ENCODE results near the gene BRME1. TPM values are rescaled to one million over a fixed set of nuclear protein-coding genes. Genes with fewer than 3 reads are reported as not detected.

Gene BRME1
- total and polyA plus RNA-seq, 2 of the 13 experiments (the other 11 are each of a cell fraction or from before 2014, with no cell fraction given), result 0.74 to 1.5 TPM

- TF ChIP-seq, protein P1, sequence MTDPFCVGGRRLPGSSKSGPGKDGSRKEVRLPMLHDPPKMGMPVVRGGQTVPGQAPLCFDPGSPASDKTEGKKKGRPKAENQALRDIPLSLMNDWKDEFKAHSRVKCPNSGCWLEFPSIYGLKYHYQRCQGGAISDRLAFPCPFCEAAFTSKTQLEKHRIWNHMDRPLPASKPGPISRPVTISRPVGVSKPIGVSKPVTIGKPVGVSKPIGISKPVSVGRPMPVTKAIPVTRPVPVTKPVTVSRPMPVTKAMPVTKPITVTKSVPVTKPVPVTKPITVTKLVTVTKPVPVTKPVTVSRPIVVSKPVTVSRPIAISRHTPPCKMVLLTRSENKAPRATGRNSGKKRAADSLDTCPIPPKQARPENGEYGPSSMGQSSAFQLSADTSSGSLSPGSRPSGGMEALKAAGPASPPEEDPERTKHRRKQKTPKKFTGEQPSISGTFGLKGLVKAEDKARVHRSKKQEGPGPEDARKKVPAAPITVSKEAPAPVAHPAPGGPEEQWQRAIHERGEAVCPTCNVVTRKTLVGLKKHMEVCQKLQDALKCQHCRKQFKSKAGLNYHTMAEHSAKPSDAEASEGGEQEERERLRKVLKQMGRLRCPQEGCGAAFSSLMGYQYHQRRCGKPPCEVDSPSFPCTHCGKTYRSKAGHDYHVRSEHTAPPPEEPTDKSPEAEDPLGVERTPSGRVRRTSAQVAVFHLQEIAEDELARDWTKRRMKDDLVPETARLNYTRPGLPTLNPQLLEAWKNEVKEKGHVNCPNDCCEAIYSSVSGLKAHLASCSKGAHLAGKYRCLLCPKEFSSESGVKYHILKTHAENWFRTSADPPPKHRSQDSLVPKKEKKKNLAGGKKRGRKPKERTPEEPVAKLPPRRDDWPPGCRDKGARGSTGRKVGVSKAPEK (CRISPR knock-in tag; IDR thresholded peaks at IDR 0.05; ENCODE audit: borderline replicate concordance), result no peak
- TF ChIP-seq DR1 (CRISPR knock-in tag; IDR thresholded peaks at IDR 0.05) (no peak), ZNF776 (CRISPR knock-in tag; IDR thresholded peaks at IDR 0.05) (no peak), ZNF317 (CRISPR knock-in tag; IDR thresholded peaks at IDR 0.05) (no peak), ZBTB40 (IDR thresholded peaks at IDR 0.05) (no peak), ZBTB40 (CRISPR knock-in tag; IDR thresholded peaks at IDR 0.05) (no peak), TAF1 (CRISPR knock-in tag; IDR thresholded peaks at IDR 0.05) (no peak), ZFP37 (CRISPR knock-in tag; IDR thresholded peaks at IDR 0.05; ENCODE audit: borderline replicate concordance) (no peak)
- TF ChIP-seq, protein P2, sequence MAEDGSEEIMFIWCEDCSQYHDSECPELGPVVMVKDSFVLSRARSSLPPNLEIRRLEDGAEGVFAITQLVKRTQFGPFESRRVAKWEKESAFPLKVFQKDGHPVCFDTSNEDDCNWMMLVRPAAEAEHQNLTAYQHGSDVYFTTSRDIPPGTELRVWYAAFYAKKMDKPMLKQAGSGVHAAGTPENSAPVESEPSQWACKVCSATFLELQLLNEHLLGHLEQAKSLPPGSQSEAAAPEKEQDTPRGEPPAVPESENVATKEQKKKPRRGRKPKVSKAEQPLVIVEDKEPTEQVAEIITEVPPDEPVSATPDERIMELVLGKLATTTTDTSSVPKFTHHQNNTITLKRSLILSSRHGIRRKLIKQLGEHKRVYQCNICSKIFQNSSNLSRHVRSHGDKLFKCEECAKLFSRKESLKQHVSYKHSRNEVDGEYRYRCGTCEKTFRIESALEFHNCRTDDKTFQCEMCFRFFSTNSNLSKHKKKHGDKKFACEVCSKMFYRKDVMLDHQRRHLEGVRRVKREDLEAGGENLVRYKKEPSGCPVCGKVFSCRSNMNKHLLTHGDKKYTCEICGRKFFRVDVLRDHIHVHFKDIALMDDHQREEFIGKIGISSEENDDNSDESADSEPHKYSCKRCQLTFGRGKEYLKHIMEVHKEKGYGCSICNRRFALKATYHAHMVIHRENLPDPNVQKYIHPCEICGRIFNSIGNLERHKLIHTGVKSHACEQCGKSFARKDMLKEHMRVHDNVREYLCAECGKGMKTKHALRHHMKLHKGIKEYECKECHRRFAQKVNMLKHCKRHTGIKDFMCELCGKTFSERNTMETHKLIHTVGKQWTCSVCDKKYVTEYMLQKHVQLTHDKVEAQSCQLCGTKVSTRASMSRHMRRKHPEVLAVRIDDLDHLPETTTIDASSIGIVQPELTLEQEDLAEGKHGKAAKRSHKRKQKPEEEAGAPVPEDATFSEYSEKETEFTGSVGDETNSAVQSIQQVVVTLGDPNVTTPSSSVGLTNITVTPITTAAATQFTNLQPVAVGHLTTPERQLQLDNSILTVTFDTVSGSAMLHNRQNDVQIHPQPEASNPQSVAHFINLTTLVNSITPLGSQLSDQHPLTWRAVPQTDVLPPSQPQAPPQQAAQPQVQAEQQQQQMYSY (CRISPR knock-in tag; IDR thresholded peaks at IDR 0.05), result no peak
- TF ChIP-seq, protein P3, sequence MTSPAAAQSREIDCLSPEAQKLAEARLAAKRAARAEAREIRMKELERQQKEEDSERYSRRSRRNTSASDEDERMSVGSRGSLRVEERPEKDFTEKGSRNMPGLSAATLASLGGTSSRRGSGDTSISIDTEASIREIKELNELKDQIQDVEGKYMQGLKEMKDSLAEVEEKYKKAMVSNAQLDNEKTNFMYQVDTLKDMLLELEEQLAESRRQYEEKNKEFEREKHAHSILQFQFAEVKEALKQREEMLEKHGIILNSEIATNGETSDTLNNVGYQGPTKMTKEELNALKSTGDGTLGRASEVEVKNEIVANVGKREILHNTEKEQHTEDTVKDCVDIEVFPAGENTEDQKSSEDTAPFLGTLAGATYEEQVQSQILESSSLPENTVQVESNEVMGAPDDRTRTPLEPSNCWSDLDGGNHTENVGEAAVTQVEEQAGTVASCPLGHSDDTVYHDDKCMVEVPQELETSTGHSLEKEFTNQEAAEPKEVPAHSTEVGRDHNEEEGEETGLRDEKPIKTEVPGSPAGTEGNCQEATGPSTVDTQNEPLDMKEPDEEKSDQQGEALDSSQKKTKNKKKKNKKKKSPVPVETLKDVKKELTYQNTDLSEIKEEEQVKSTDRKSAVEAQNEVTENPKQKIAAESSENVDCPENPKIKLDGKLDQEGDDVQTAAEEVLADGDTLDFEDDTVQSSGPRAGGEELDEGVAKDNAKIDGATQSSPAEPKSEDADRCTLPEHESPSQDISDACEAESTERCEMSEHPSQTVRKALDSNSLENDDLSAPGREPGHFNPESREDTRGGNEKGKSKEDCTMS (CRISPR knock-in tag; conservative IDR thresholded peaks at IDR 0.05), result no peak
These were observed 6.5 kb downstream of the BRME1 start (continued) for GRCh38 chr19:13899393-13899792.
